BLaER1 treated with 17β-estradiol and CSF1 and Interleukin-3, amounts not matched to agents 10 nM and 100 nM (cell line): ENCODE results near the gene RBMXL3.

Experiments
- H3K27ac ChIP-seq, 11 experiments: shearing (Covaris generic); formaldehyde crosslinking; 2 replicates each; pipeline ENCODE4 v1.8.1; 2022
- H3K27me3 ChIP-seq, 11 experiments: shearing (Covaris generic); formaldehyde crosslinking; 2 replicates each; pipeline ENCODE4 v1.8.1; 2022
- H3K36me3 ChIP-seq, 11 experiments: shearing (Covaris generic); formaldehyde crosslinking; 2 replicates each; pipeline ENCODE4 v1.8.1; 2022
- H3K4me1 ChIP-seq, 10 experiments: shearing (Covaris generic); formaldehyde crosslinking; 2 replicates each; pipeline ENCODE4 v1.8.1; 2022
- H3K4me2 ChIP-seq, 11 experiments: shearing (Covaris generic); formaldehyde crosslinking; 2 replicates each; pipeline ENCODE4 v1.8.1; 2022
- H3K4me3 ChIP-seq, 10 experiments: shearing (Covaris generic); formaldehyde crosslinking; 2 replicates each; pipeline ENCODE4 v1.8.1; 2022
- H3K9ac ChIP-seq, 11 experiments: shearing (Covaris generic); formaldehyde crosslinking; 2 replicates each; pipeline ENCODE4 v1.8.1; 2022
- H3K9me3 ChIP-seq, 11 experiments: shearing (Covaris generic); formaldehyde crosslinking; replicated peaks in 1 of 11; 2 replicates each; pipeline ENCODE4 v1.8.1; 2022
- H4K20me1 ChIP-seq, 11 experiments: shearing (Covaris generic); formaldehyde crosslinking; 2 replicates each; pipeline ENCODE4 v1.8.1; 2022
- Cebpa-rat ChIP-seq, 11 experiments: shearing (Covaris generic); IDR thresholded peaks; 2 replicates each; pipeline ENCODE4 v1.8.1; 2022

Gene RBMXL3

GRCh38 chrX:115189110-115189509, at the start of gene RBMXL3:
TSS of gene RBMXL3 (plus strand) at chrX:115189410. CDS start at chrX:115189442, 32 bp downstream.
- H4K20me1 ChIP-seq, result no peaks in the 10 kb centered on the region
- no peak within 1 kb of the TSS for H3K4me2 ChIP-seq
- H3K9me3 ChIP-seq, result peaks cover 35 to 41% (median 37%) of the 10 kb centered on the region in 11 experiments
- no peak for TF ChIP-seq Cebpa-rat (IDR thresholded peaks at IDR 0.05)
- H3K4me1 ChIP-seq, result no peaks in the 10 kb centered on the region
- H3K9ac ChIP-seq, result no peak within 1 kb of the TSS
- H3K27ac ChIP-seq, result no peak within 1 kb of the TSS
- 0 out of 20 replicates have a peak within 1 kb of the TSS, but pooled peaks of 1 of the 10 experiments have one; percentile 7 for H3K4me3 ChIP-seq
- no peaks in the 10 kb centered on the region for H3K36me3 ChIP-seq
- H3K27me3 ChIP-seq, result peaks cover 10 to 42% (median 32%) of the 10 kb centered on the region in 11 experiments; a peak in 18 of 22 replicates

GRCh38 chrX:115142057-115142456, 47.2 kb upstream of the RBMXL3 start:
- H3K27me3 ChIP-seq, result peaks cover 29 to 79% (median 71%) of the 10 kb centered on the region in 11 experiments
- no peak overlapping the region for H3K4me2 ChIP-seq
- H3K4me3 ChIP-seq, result no peak overlapping the region
- H3K4me1 ChIP-seq, result no peaks in the 10 kb centered on the region
- peaks cover 22 to 36% (median 29%) of the 10 kb centered on the region in 11 experiments for H3K9me3 ChIP-seq
- no peak overlapping the region for H3K27ac ChIP-seq
- H3K36me3 ChIP-seq, result no peaks in the 10 kb centered on the region
- no peaks in the 10 kb centered on the region for H4K20me1 ChIP-seq
- H3K9ac ChIP-seq, result no peak overlapping the region
- TF ChIP-seq Cebpa-rat (IDR thresholded peaks at IDR 0.05), result no peak

- peaks cover 5 to 16% (median 10%) of the 10 kb centered on the region in 11 experiments; a peak in 15 of 22 replicates for H3K9me3 ChIP-seq
- H3K27ac ChIP-seq, result no peak overlapping the region
- no peak overlapping the region for H3K4me2 ChIP-seq
- no peaks in the 10 kb centered on the region for H3K4me1 ChIP-seq
- H3K27me3 ChIP-seq, result peaks cover 39 to 94% (median 76%) of the 10 kb centered on the region in 11 experiments
- no peak overlapping the region for H3K9ac ChIP-seq
- no peaks in the 10 kb centered on the region for H3K36me3 ChIP-seq
- TF ChIP-seq Cebpa-rat (IDR thresholded peaks at IDR 0.05), result no peak
- no peaks in the 10 kb centered on the region for H4K20me1 ChIP-seq
- no peak overlapping the region for H3K4me3 ChIP-seq
These were observed 42.0 kb upstream of the RBMXL3 start for GRCh38 chrX:115147220-115147619.

- Histone ChIP-seq H3K4me3 (no peak overlapping the region), H3K4me1 (no peaks in the 10 kb centered on the region), H3K4me2 (no peak overlapping the region), H4K20me1 (peaks cover 0 to 8% (median 0%) of the 10 kb centered on the region in 11 experiments; a peak in 2 of 22 replicates), H3K9ac (no peak overlapping the region), H3K36me3 (no peaks in the 10 kb centered on the region), H3K27ac (no peak overlapping the region), H3K9me3 (no peaks in the 10 kb centered on the region), H3K27me3 (peaks cover 61 to 98% (median 92%) of the 10 kb centered on the region in 11 experiments)
- no peak for TF ChIP-seq Cebpa-rat (IDR thresholded peaks at IDR 0.05)
These were observed 16.0 kb upstream of the RBMXL3 start for GRCh38 chrX:115173181-115173580.

- no peaks in the 10 kb centered on the region for H3K9me3 ChIP-seq
- no peak overlapping the region for H3K9ac ChIP-seq
- H4K20me1 ChIP-seq, result peaks cover 0 to 8% (median 0%) of the 10 kb centered on the region in 11 experiments; a peak in 2 of 22 replicates
- TF ChIP-seq Cebpa-rat (IDR thresholded peaks at IDR 0.05), result no peak
- H3K27me3 ChIP-seq, result peaks cover 67 to 98% (median 94%) of the 10 kb centered on the region in 11 experiments
- no peaks in the 10 kb centered on the region for H3K36me3 ChIP-seq
- no peak overlapping the region for H3K4me2 ChIP-seq
- H3K4me3 ChIP-seq, result no peak overlapping the region
- no peak overlapping the region for H3K27ac ChIP-seq
- H3K4me1 ChIP-seq, result no peaks in the 10 kb centered on the region
These were observed 14.7 kb upstream of the RBMXL3 start for GRCh38 chrX:115174548-115174947.

GRCh38 chrX:115177932-115178331, 11.3 kb upstream of the RBMXL3 start:
- Histone ChIP-seq H4K20me1 (peaks cover 0 to 8% (median 0%) of the 10 kb centered on the region in 11 experiments; a peak in 1 of 22 replicates), H3K9ac (no peak overlapping the region), H3K4me1 (no peaks in the 10 kb centered on the region), H3K4me2 (no peak overlapping the region), H3K9me3 (no peaks in the 10 kb centered on the region), H3K27ac (no peak overlapping the region), H3K4me3 (no peak overlapping the region), H3K36me3 (no peaks in the 10 kb centered on the region), H3K27me3 (peaks cover 61 to 97% (median 90%) of the 10 kb centered on the region in 11 experiments)
- no peak for TF ChIP-seq Cebpa-rat (IDR thresholded peaks at IDR 0.05)

- Histone ChIP-seq H3K9me3 (no peaks in the 10 kb centered on the region), H3K9ac (no peak overlapping the region), H3K4me1 (no peaks in the 10 kb centered on the region), H3K27ac (no peak overlapping the region), H3K4me2 (no peak overlapping the region), H3K4me3 (no peak overlapping the region), H3K36me3 (no peaks in the 10 kb centered on the region), H4K20me1 (peaks cover 0 to 8% (median 0%) of the 10 kb centered on the region in 11 experiments; a peak in 1 of 22 replicates), H3K27me3 (peaks cover 62 to 97% (median 90%) of the 10 kb centered on the region in 11 experiments)
- TF ChIP-seq Cebpa-rat (IDR thresholded peaks at IDR 0.05), result no peak
These were observed 10.7 kb upstream of the RBMXL3 start for GRCh38 chrX:115178473-115178872.

GRCh38 chrX:115183980-115184379, 5.2 kb upstream of the RBMXL3 start:
- Histone ChIP-seq H4K20me1 (no peaks in the 10 kb centered on the region; a peak in 1 of 22 replicates), H3K27ac (no peak overlapping the region), H3K27me3 (peaks cover 36 to 82% (median 69%) of the 10 kb centered on the region in 11 experiments), H3K9ac (no peak overlapping the region), H3K9me3 (peaks cover 0 to 5% (median 1%) of the 10 kb centered on the region in 11 experiments; a peak in 15 of 22 replicates), H3K4me3 (no peak overlapping the region), H3K4me1 (no peaks in the 10 kb centered on the region), H3K36me3 (no peaks in the 10 kb centered on the region), H3K4me2 (no peak overlapping the region)
- TF ChIP-seq Cebpa-rat (IDR thresholded peaks at IDR 0.05), result no peak

GRCh38 chrX:115189646-115190635, 731 bp downstream of the RBMXL3 start:
- no peaks in the 10 kb centered on the region for H3K36me3 ChIP-seq

More at GRCh38 chrX:115189646-115190635, 731 bp downstream of the RBMXL3 start:
- H4K20me1 ChIP-seq, result no peaks in the 10 kb centered on the region
- no peaks in the 10 kb centered on the region for H3K4me1 ChIP-seq
- peaks cover 35 to 41% (median 37%) of the 10 kb centered on the region in 11 experiments for H3K9me3 ChIP-seq
- H3K27ac ChIP-seq, result no peak overlapping the region
- peaks cover 9 to 43% (median 30%) of the 10 kb centered on the region in 11 experiments; a peak in 20 of 22 replicates for H3K27me3 ChIP-seq
- H3K4me2 ChIP-seq, result no peak overlapping the region
- H3K4me3 ChIP-seq, result 0 out of 20 replicates have a peak overlapping the region, but pooled peaks of 1 of the 10 experiments have one; percentile 7
- TF ChIP-seq Cebpa-rat (IDR thresholded peaks at IDR 0.05), result no peak
- no peak overlapping the region for H3K9ac ChIP-seq
